ENCODE results near the gene SPEG. TPM values are rescaled to one million over a fixed set of nuclear protein-coding genes. Genes with fewer than 3 reads are reported as not detected.

The SPEG gene
- total and polyA plus RNA-seq, 2 of the 8 experiments (the other 6 are each of a cell fraction or from before 2014, with no cell fraction given): 19.9 to 32.0 TPM

GRCh38 chr2:219536967-219537366 lies 102.3 kb downstream of the SPEG start:
- H3K56ac ChIP-seq (replicated peaks; ENCODE audit: insufficient read length, low read depth, low read length): no peak overlapping the region
- H3K9ac ChIP-seq (replicated peaks in 1 of 4; ENCODE audit: extremely low read depth in 1 of 4, low read depth in 3 of 4, low read length in 3 of 4): no peak overlapping the region; a peak in 1 of 7 replicates
- no peak overlapping the region for H3K23ac ChIP-seq (ENCODE audit: insufficient read length)
- H3K23me2 ChIP-seq (ENCODE audit: low read depth, low read length): peaks cover 4% of the 10 kb centered on the region; the same call in 1 of the 2 replicates
- H3K79me1 ChIP-seq (ENCODE audit: low read depth, low read length): no peaks in the 10 kb centered on the region; the same call in 1 of the 2 replicates
- no peak overlapping the region for H3K14ac ChIP-seq (ENCODE audit: insufficient read length)
- no peak overlapping the region for H4K8ac ChIP-seq (ENCODE audit: extremely low read depth, insufficient read depth, low read length)
- DNase-seq (ENCODE audit: low read depth in 1 of 2, low spot score in 2 of 2) (no peak), FAIRE-seq (no peak)
- no peak overlapping the region for H3K4me3 ChIP-seq (ENCODE audit: extremely low read depth in 1 of 4, insufficient read depth in 2 of 4, low read depth in 3 of 4, low read length in 4 of 4)
- H3K4ac ChIP-seq (replicated peaks; ENCODE audit: insufficient read length, low read depth, low read length): no peak overlapping the region
- H2BK120ac ChIP-seq (replicated peaks; ENCODE audit: low read depth, low read length): no peak overlapping the region
- H3K27me3 ChIP-seq (replicated peaks in 1 of 4; ENCODE audit: control insufficient read depth in 3 of 4, extremely low read depth in 1 of 4, insufficient read depth in 3 of 4, low read length in 3 of 4): no peaks in the 10 kb centered on the region; a peak in 1 of 7 replicates
- H2AFZ ChIP-seq (ENCODE audit: low read length): no peak overlapping the region
- peaks cover 0 to 21% (median 12%) of the 10 kb centered on the region in 4 experiments; a peak in 6 of 7 replicates for H3K4me1 ChIP-seq (replicated peaks in 1 of 4; ENCODE audit: control insufficient read depth in 3 of 4, insufficient read depth in 4 of 4, low read length in 3 of 4)
- H3K27ac ChIP-seq (ENCODE audit: low read depth, low read length): no peak overlapping the region
- no peaks in the 10 kb centered on the region for H3K79me2 ChIP-seq (ENCODE audit: control insufficient read depth in 1 of 2, insufficient read depth in 2 of 2, low read length in 2 of 2)
- H3K4me2 ChIP-seq (ENCODE audit: insufficient read depth in 1 of 2, low read depth in 2 of 2, low read length in 2 of 2): no peak overlapping the region
- no peak overlapping the region for H4K91ac ChIP-seq (replicated peaks; ENCODE audit: insufficient read length, low read length)
- H2BK15ac ChIP-seq (ENCODE audit: low read length): peak overlapping the region; percentile 1; the same call in 1 of the 2 replicates
- H3K18ac ChIP-seq (ENCODE audit: extremely low read depth, low read length): no peak overlapping the region
- H2AK5ac ChIP-seq (ENCODE audit: low read depth, low read length): no peak overlapping the region
- peak overlapping the region; percentile 75; the same call in 1 of the 2 replicates for H2BK5ac ChIP-seq (ENCODE audit: low read depth, low read length)
- no peak overlapping the region for H4K5ac ChIP-seq (ENCODE audit: insufficient read length, low read depth, low read length)
- whole genome bisulfite sequencing, 2 experiments (ENCODE audit: extremely low coverage in 1 of 2, insufficient coverage in 1 of 2, insufficient read length in 1 of 2, insufficient replicate concordance in 2 of 2, low coverage in 1 of 2, low lambda C conversion rate in 2 of 2, missing lambda C conversion rate in 1 of 2): 87% methylated on average over 9 of the region's 9 CpGs; no CpG with 5 or more reads in 1 of the 2 experiments
- no peak overlapping the region for H2BK20ac ChIP-seq (ENCODE audit: low read length)
- peak overlapping the region; percentile 75; the same call in 1 of the 2 replicates for H2BK12ac ChIP-seq (ENCODE audit: low read depth, low read length)
- no peaks in the 10 kb centered on the region for H3K9me3 ChIP-seq (ENCODE audit: insufficient read depth in 2 of 2, low read depth in 1 of 2, low read length in 1 of 2)
- CTCF ChIA-PET (ENCODE audit: partially characterized antibody): interaction anchor here (0.6 to 113.1 kb wide), 17 partner anchors 15 to 316 kb away, joined by 3 to 7248 read pairs (median 7); partner anchors contain the start of genes ASIC4, DES, DNAJB2 and GMPPA
- POLR2A ChIA-PET (ENCODE audit: partially characterized antibody): interaction anchor here (0.8 to 5.4 kb wide), 9 partner anchors 9 to 101 kb away, joined by 3 to 23 read pairs (median 4); partner anchors contain the start of genes GMPPA and STK11IP
- H4K20me1 ChIP-seq (replicated peaks in 1 of 2; ENCODE audit: control insufficient read depth in 1 of 2, insufficient read depth in 2 of 2, low read length in 2 of 2): peaks cover 4 to 7% of the 10 kb centered on the region in 2 experiments
- peaks cover 4 to 22% (median 12%) of the 10 kb centered on the region in 4 experiments; a peak in 6 of 8 replicates for H3K36me3 ChIP-seq (ENCODE audit: control insufficient read depth in 2 of 4, insufficient read depth in 4 of 4, low read length in 3 of 4)
- TF ChIP-seq TBP (IDR thresholded peaks at IDR 0.05; ENCODE audit: low read depth, low read length) (no peak), TAF1 (IDR thresholded peaks at IDR 0.05; ENCODE audit: low read depth, low read length) (no peak)
